Natural killer cell (primary cell): ENCODE results near the gene RPL6. TPM values are rescaled to one million over a fixed set of nuclear protein-coding genes. Genes with fewer than 3 reads are reported as not detected.

Experiments used
- ATAC-seq, 3 donors: fragments of 150-1000 bp in 2 of 3; fragments of 200-7000 bp in 1 of 3; cut with Tn5 transposase; 1 replicate in 1 of 3; 2 replicates in 2 of 3; pipeline ENCODE4 v1.10.0; 2021; ENCODE audit warnings: mild to moderate bottlenecking in 2 of 3, moderate library complexity in 2 of 3
- DNase-seq, 2 donors: peaks; one replicate each; pipeline versions ENCODE4 v3.0.0 to v3.0.0-alpha.2; 2013 to 2021; ENCODE audit warnings: mixed read lengths in 1 of 2
- H3K27ac ChIP-seq: one replicate; pipeline ENCODE4 v1.5.1; 2013; ENCODE audit warnings: mild to moderate bottlenecking, low read length
- H3K27me3 ChIP-seq: one replicate; pipeline ENCODE4 v1.6.1; 2013; ENCODE audit warnings: low read length; ENCODE audit not compliant: control insufficient read depth, insufficient read depth
- H3K36me3 ChIP-seq: one replicate; pipeline ENCODE4 v1.6.1; 2013; ENCODE audit warnings: low read length; ENCODE audit not compliant: control insufficient read depth, insufficient read depth
- H3K4me1 ChIP-seq: one replicate; pipeline ENCODE4 v1.6.1; 2013; ENCODE audit warnings: low read length; ENCODE audit not compliant: control insufficient read depth, insufficient read depth
- H3K4me3 ChIP-seq: one replicate; pipeline ENCODE4 v1.5.1; 2013; ENCODE audit warnings: low read length
- H3K9me3 ChIP-seq: one replicate; pipeline ENCODE4 v1.6.1; 2013; ENCODE audit warnings: low read length; ENCODE audit not compliant: control insufficient read depth, insufficient read depth
- H3K27ac Mint-ChIP-seq, 2 donors: one replicate each; pipeline ENCODE4 v1.8.0; 2022; ENCODE audit warnings: mild to moderate bottlenecking in 2 of 2, mixed read lengths in 2 of 2, moderate library complexity in 1 of 2
- H3K27me3 Mint-ChIP-seq, 2 donors: one replicate each; pipeline ENCODE4 v1.8.0; 2022; ENCODE audit warnings: low read depth in 2 of 2, mixed read lengths in 2 of 2
- H3K36me3 Mint-ChIP-seq: one replicate; pipeline ENCODE4 v1.8.0; 2022; ENCODE audit warnings: mixed read lengths
- H3K4me1 Mint-ChIP-seq, 2 donors: one replicate each; pipeline ENCODE4 v1.8.0; 2022; ENCODE audit warnings: mixed read lengths in 2 of 2
- H3K4me3 Mint-ChIP-seq: one replicate; pipeline ENCODE4 v1.8.0; 2022; ENCODE audit warnings: mild to moderate bottlenecking, moderate library complexity, mixed read lengths
- H3K9me3 Mint-ChIP-seq, 2 donors: one replicate each; pipeline ENCODE4 v1.8.0; 2022; ENCODE audit warnings: mixed read lengths in 2 of 2
- CTCF ChIP-seq: fragments of 200-600 bp; IDR thresholded peaks from one replicate; pipeline ENCODE4 v1.8.0; 2022; ENCODE audit warnings: antibody characterized with exemption
- WGBS: methylation state at CpG from one replicate; pipeline ENCODE4 v1.1.7; 2013; ENCODE audit warnings: missing lambda C conversion rate; ENCODE audit not compliant: insufficient coverage; 5-methylcytosine and 5-hydroxymethylcytosine counted together
- intact Hi-C: fragments of 100-400 bp; cut with micrococcal nuclease; formaldehyde crosslinking; loops from one replicate; pipeline ENCODE4 v1.14.2; 2022
- total RNA-seq, 4 donors: library from RNA; stranded (reverse); fragments of 120-200 nt in 1 of 4; gene quantifications; one replicate each; pipeline versions ENCODE4 v1.2.3 to v1.2.4, GENCODE V29; 2013 to 2022

The RPL6 gene
- total RNA-seq, 3 donors from 2014 or later (not counting 1 experiment from before 2014, with no cell fraction given), result 893 to 1,024 (median 955) TPM

- H3K9me3 ChIP-seq, result no peaks in the 10 kb centered on the region
- TF ChIP-seq CTCF, result no peak
- no peak overlapping the region for H3K4me3 ChIP-seq
- no peaks in the 10 kb centered on the region for H3K9me3 Mint-ChIP-seq
- no peaks in the 10 kb centered on the region for H3K36me3 Mint-ChIP-seq
- 96% methylated on average over 2 of the region's 2 CpGs for WGBS
- peaks cover 2% of the 10 kb centered on the region for H3K4me1 ChIP-seq
- H3K4me1 Mint-ChIP-seq, result peaks cover 7 to 48% of the 10 kb centered on the region in 2 donors
- DNase-seq (no peak), ATAC-seq (no peak)
- H3K4me3 Mint-ChIP-seq, result no peak overlapping the region
- intact Hi-C loops, result no loop called here
- H3K27ac ChIP-seq, result no peak overlapping the region
- no peaks in the 10 kb centered on the region for H3K27me3 Mint-ChIP-seq
- H3K27ac Mint-ChIP-seq, result no peak overlapping the region
- no peaks in the 10 kb centered on the region for H3K36me3 ChIP-seq
- no peaks in the 10 kb centered on the region for H3K27me3 ChIP-seq
These were observed 52.2 kb downstream of the RPL6 start for GRCh38 chr12:112357214-112357613.

Other genes with a start within 250 kb of the RPL6 start
- gene HECTD4, start 27.2 kb downstream of the RPL6 start, total RNA-seq, result 10 to 100 TPM; 66.9 to 82.6 (median 79.2) TPM
- gene PTPN11, start 9.3 kb upstream of the RPL6 start, total RNA-seq, result 10 to 100 TPM; 57.3 to 72.1 (median 63.8) TPM